HCT116 (cell line): ENCODE data around the gene IL22RA1. TPM values are rescaled to one million over a fixed set of nuclear protein-coding genes. Genes with fewer than 3 reads are reported as not detected.

Source experiments
- ATAC-seq: fragments of 200-7000 bp; cut with Tn5 transposase; 2 replicates; pipeline ENCODE4 v1.9.1; 2020; ENCODE audit warnings: mild to moderate bottlenecking, moderate library complexity
- BruUV-seq: library from RNA; stranded (reverse); fragments of 400-500 nt; replicated peaks from 2 replicates; lab custom pipeline; 2021; lab: Mats Ljungman, UMichigan
- CTCF ChIA-PET: fragments of 300-600 bp; sonication (Branson Sonifier 250); formaldehyde crosslinking; loops from one replicate; lab custom pipeline; 2021; ENCODE audit warnings: antibody characterized with exemption; lab: Charles Lee
- POLR2A ChIA-PET: fragments of 300-600, 350-600 bp; sonication (Branson Sonifier 250); formaldehyde crosslinking; loops from one replicate; lab custom pipeline; 2021; ENCODE audit warnings: antibody characterized with exemption; lab: Charles Lee
- RAD21 ChIA-PET, 2 experiments: fragments of 300-600 bp; sonication (Branson Sonifier 250); formaldehyde crosslinking; loops; one replicate each; lab custom pipeline; 2023; ENCODE audit warnings: low total read pairs in 2 of 2; ENCODE audit not compliant: uncharacterized antibody in 2 of 2, unreplicated experiment in 2 of 2, low non-redundant PET in 1 of 2; lab: Charles Lee
- DNase-seq: peaks from one replicate; pipeline ENCODE4 v3.0.0-alpha.2; 2010; ENCODE audit warnings: low read depth, low spot score
- H2AFZ ChIP-seq: fragments of 200-600 bp; shearing (Covaris generic), sonication (generic); 2 replicates; pipeline ENCODE4 v1.6.1; 2017; ENCODE audit warnings: low read depth, mixed run types, mixed read lengths, antibody characterized with exemption, low read length; ENCODE audit not compliant: poor library complexity, severe bottlenecking
- H3K27ac ChIP-seq: 2 replicates; pipeline ENCODE4 v1.5.1; 2012; ENCODE audit warnings: low read depth, low read length
- H3K27me3 ChIP-seq: fragments of 200-600 bp; sonication (generic); 2 replicates; pipeline ENCODE4 v1.6.1; 2016; ENCODE audit warnings: mixed run types, low read length, mixed read lengths; ENCODE audit not compliant: insufficient read depth
- H3K36me3 ChIP-seq, 2 experiments: fragments of 200-500 bp in 1 of 2; fragments of 200-600 bp in 1 of 2; sonication (Bioruptor generic) in 1 of 2; sonication (generic) in 1 of 2; 2 replicates each; pipeline versions ENCODE4 v1.5.1 to v1.6.1; 2014 to 2016; ENCODE audit warnings: low read length in 2 of 2, inconsistent platforms in 1 of 2, mixed read lengths in 1 of 2, mixed run types in 1 of 2; ENCODE audit not compliant: insufficient read depth in 2 of 2, control insufficient read depth in 1 of 2
- H3K4me1 ChIP-seq, 2 experiments: fragments of 200-600 bp in 1 of 2; sonication (generic) in 1 of 2; 2 replicates each; pipeline versions ENCODE4 v1.5.1 to v1.6.1; 2012 to 2017; ENCODE audit warnings: low read length in 2 of 2, inconsistent platforms in 1 of 2, mild to moderate bottlenecking in 1 of 2, mixed read lengths in 1 of 2, mixed run types in 1 of 2, moderate library complexity in 1 of 2; ENCODE audit not compliant: insufficient read depth in 2 of 2, control insufficient read depth in 1 of 2
- H3K4me2 ChIP-seq: fragments of 200-600 bp; sonication (generic); 2 replicates; pipeline ENCODE4 v1.6.1; 2017; ENCODE audit warnings: mixed run types, low read length, mixed read lengths
- H3K4me3 ChIP-seq, 2 experiments: fragments of 200-600 bp in 1 of 2; sonication (generic) in 1 of 2; replicated peaks in 1 of 2; 2 replicates each; pipeline ENCODE4 v1.5.1; 2011 to 2016; ENCODE audit warnings: low read length in 2 of 2, control low read depth in 1 of 2, low read depth in 1 of 2, mild to moderate bottlenecking in 1 of 2, mixed read lengths in 1 of 2, mixed run types in 1 of 2
- H3K79me2 ChIP-seq: fragments of 200-600 bp; sonication (generic); 2 replicates; pipeline ENCODE4 v1.6.1; 2017; ENCODE audit warnings: mild to moderate bottlenecking, mixed run types, low read length, moderate library complexity, mixed read lengths; ENCODE audit not compliant: insufficient read depth
- H3K9ac ChIP-seq: fragments of 200-600 bp; sonication (generic); 2 replicates; pipeline ENCODE4 v1.6.1; 2016; ENCODE audit warnings: low read length, mixed read lengths
- H3K9me2 ChIP-seq: fragments of 200-600 bp; sonication (generic), shearing (Covaris generic); 2 replicates; pipeline ENCODE4 v1.6.1; 2017; ENCODE audit warnings: mixed run types, mild to moderate bottlenecking, moderate library complexity; ENCODE audit not compliant: insufficient read depth
- H3K9me3 ChIP-seq, 2 experiments: fragments of 200-500 bp in 1 of 2; fragments of 200-600 bp in 1 of 2; sonication (Bioruptor generic) in 1 of 2; sonication (generic) in 1 of 2; 2 replicates each; pipeline ENCODE4 v1.6.1; 2014 to 2017; ENCODE audit warnings: low read length in 2 of 2, mixed read lengths in 2 of 2, inconsistent platforms in 1 of 2, low read depth in 1 of 2, mild to moderate bottlenecking in 1 of 2, mixed run types in 1 of 2, moderate library complexity in 1 of 2; ENCODE audit not compliant: control insufficient read depth in 1 of 2, insufficient read depth in 1 of 2
- H4K20me1 ChIP-seq: fragments of 200-600 bp; sonication (generic), shearing (Covaris generic); 2 replicates; pipeline ENCODE4 v1.6.1; 2017; ENCODE audit warnings: mixed run types, mild to moderate bottlenecking, moderate library complexity; ENCODE audit not compliant: insufficient read depth
- ELF1 ChIP-seq: IDR thresholded peaks from 2 replicates; pipeline ENCODE4 v1.6.1; 2012; ENCODE audit warnings: low read depth, borderline replicate concordance
- EZH2 ChIP-seq: fragments of 200-600 bp; sonication (generic); IDR thresholded peaks from 2 replicates; pipeline ENCODE4 v1.6.1; 2017; ENCODE audit warnings: antibody characterized with exemption, mixed run types
- JUND ChIP-seq: IDR thresholded peaks from 2 replicates; pipeline ENCODE4 v1.6.1; 2012
- POLR2A ChIP-seq: IDR thresholded peaks from 2 replicates; pipeline ENCODE4 v1.7.0; 2011; ENCODE audit warnings: borderline replicate concordance; ENCODE audit not compliant: insufficient read depth, insufficient read length; ENCODE audit errors: extremely low read depth
- RAD21 ChIP-seq: IDR thresholded peaks from 2 replicates; pipeline ENCODE4 v1.6.1; 2012; ENCODE audit warnings: low read depth, mild to moderate bottlenecking
- SIN3A ChIP-seq: IDR thresholded peaks from 2 replicates; pipeline ENCODE4 v1.6.1; 2012; ENCODE audit warnings: low read depth
- SP1 ChIP-seq: IDR thresholded peaks from 2 replicates; pipeline ENCODE4 v1.6.1; 2012; ENCODE audit warnings: low read depth
- YY1 ChIP-seq: IDR thresholded peaks from 2 replicates; pipeline ENCODE4 v1.6.1; 2011; ENCODE audit warnings: low read length, low read depth, moderate library complexity, mild to moderate bottlenecking; ENCODE audit not compliant: insufficient replicate concordance; ENCODE audit errors: extremely low read depth
- ZNF274 ChIP-seq: fragments of 200-500 bp; sonication (Bioruptor generic); IDR thresholded peaks from 2 replicates; pipeline ENCODE4 v1.6.1; 2014; ENCODE audit warnings: mild to moderate bottlenecking, low read depth, low read length, inconsistent platforms
- intact Hi-C: fragments of 100-400 bp; cut with micrococcal nuclease; formaldehyde crosslinking; loops from 2 replicates; pipeline ENCODE4 v1.10.0; 2022
- total RNA-seq: library from RNA; stranded (reverse); gene quantifications from one replicate; pipeline ENCODE4 v1.2.1, GENCODE V29; 2021; ENCODE audit not compliant: unreplicated experiment

The IL22RA1 gene
- total RNA-seq, 1 experiment from 2014 or later = 2.1 TPM

- Histone ChIP-seq H3K9me3 (no peaks in the 10 kb centered on the region; a peak in 1 of 4 replicates), H3K79me2 (no peaks in the 10 kb centered on the region), H3K27me3 (no peaks in the 10 kb centered on the region), H3K4me2 (peak overlapping the region; percentile 92), H3K4me1 (peaks cover 10 to 20% of the 10 kb centered on the region in 2 experiments), H3K4me3 (no peak overlapping the region), H3K36me3 (no peaks in the 10 kb centered on the region), H2AFZ (no peak overlapping the region), H3K9me2 (no peaks in the 10 kb centered on the region), H3K27ac (no peak overlapping the region), H3K9ac (no peak overlapping the region), H4K20me1 (no peaks in the 10 kb centered on the region)
- RAD21 ChIA-PET = no interaction called here
- POLR2A ChIA-PET = no interaction called here
- no peak for DNase-seq
- no TSS peak for BruUV-seq
- TF ChIP-seq ELF1 (no peak), RAD21 (no peak)
- intact Hi-C loops = no loop called here
- no peak for ATAC-seq
- CTCF ChIA-PET = no interaction called here
Observed at GRCh38 chr1:24141311-24141997, 1.5 kb downstream of the IL22RA1 start.

- H2AFZ ChIP-seq = no peak overlapping the region
- H3K27me3 ChIP-seq = no peaks in the 10 kb centered on the region
- H3K9ac ChIP-seq = no peak overlapping the region
- H4K20me1 ChIP-seq = no peaks in the 10 kb centered on the region
- H3K79me2 ChIP-seq = no peaks in the 10 kb centered on the region
- TF ChIP-seq YY1 = no peak
- no peak for TF ChIP-seq SIN3A
- no peak for TF ChIP-seq RAD21
- no peak for TF ChIP-seq EZH2
- no peak for TF ChIP-seq POLR2A
- no peak for TF ChIP-seq JUND
- TF ChIP-seq SP1 = no peak
- TF ChIP-seq ZNF274 = no peak
- TF ChIP-seq, all 23 proteins: peak for 0
- ChIA-PET POLR2A (no interaction called here), RAD21 (no interaction called here), CTCF (interaction anchor here (0.8 kb wide), 1 partner anchor 10 kb away, joined by 3 read pairs; no protein-coding TSS in a partner anchor)
- Histone ChIP-seq H3K4me2 (no peak overlapping the region), H3K9me2 (no peaks in the 10 kb centered on the region), H3K27ac (no peak overlapping the region), H3K9me3 (no peaks in the 10 kb centered on the region; a peak in 1 of 4 replicates), H3K4me1 (peaks cover 10 to 20% of the 10 kb centered on the region in 2 experiments), H3K4me3 (no peak overlapping the region), H3K36me3 (no peaks in the 10 kb centered on the region)
- DNase-seq = no peak
- BruUV-seq = no TSS peak
- intact Hi-C loops = no loop called here
- ATAC-seq = no peak
Observed at GRCh38 chr1:24140741-24141181, 2.2 kb downstream of the IL22RA1 start.
